KG1 (cell line): Measurements from ENCODE around the gene NTN3.
"Not testable (repeated sequence)": the region's sequence is repeated elsewhere in the genome, so short reads cannot be mapped to it uniquely, and the experiment has no call there.

Source experiments
- DNase-seq: peaks from one replicate; lab custom pipeline; 2025; lab: John Stamatoyannopoulos, UW

The NTN3 gene

DNA sequence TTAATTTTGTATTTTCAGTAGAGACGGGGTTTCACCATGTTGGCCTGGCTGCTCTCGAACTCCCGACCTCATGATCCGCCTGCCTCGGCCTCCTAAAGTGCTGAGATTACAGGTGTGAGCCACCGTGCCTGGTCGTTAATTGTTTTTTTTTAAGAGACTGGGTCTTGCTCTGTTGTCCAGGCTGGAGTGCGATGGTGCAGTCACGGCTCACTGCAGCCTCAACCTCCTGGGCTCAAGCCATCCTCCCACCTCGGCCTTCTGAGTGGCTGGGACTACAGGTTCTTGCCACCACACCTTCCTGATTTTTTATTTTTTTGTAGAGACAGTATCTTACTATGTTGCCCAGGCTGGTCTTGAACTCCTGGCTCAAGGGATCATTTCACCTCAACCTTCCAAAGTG lies 8.9 kb downstream of the NTN3 start:
- DNase-seq: not testable (repeated sequence)

DNA sequence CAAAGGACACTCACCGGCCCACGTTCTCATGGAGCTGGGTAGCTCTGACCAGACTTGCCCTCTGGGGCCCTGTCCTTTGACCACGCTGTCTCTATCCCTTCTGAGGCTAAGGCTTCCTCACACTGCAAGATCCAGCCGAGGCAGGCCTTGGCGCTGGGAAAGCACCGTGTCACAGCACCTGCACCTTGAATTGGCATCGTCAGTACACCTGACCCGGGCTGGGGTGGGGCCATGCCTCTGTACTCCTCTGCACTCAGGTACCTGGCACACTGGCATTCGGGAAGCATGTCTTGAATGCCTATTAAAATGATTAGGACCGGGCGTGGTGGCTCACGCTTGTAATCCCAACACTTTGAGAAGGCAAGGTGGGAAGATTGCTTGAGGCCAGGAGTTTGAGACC lies 9.9 kb downstream of the NTN3 start:
- no peak for DNase-seq

DNA sequence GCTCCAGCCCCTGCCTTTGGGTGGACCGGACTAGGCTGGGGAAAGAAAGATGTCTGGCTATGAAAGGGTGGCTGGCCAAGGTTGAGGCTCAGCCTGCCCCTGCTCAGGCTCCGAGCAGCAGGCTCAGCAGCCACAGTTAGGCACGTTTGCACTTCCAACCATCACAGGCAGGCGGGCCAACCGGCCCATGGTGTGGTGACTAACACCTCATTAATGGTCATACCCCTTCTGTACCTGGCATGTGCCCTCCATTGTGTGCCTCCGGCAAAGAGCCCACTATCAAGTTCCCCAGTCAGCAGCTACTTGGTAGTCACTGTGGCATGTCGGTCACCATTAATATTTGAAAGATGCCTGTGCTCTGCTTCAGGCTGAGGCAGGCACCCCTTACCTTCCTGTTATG lies 10.6 kb downstream of the NTN3 start:
- DNase-seq: no peak

DNA sequence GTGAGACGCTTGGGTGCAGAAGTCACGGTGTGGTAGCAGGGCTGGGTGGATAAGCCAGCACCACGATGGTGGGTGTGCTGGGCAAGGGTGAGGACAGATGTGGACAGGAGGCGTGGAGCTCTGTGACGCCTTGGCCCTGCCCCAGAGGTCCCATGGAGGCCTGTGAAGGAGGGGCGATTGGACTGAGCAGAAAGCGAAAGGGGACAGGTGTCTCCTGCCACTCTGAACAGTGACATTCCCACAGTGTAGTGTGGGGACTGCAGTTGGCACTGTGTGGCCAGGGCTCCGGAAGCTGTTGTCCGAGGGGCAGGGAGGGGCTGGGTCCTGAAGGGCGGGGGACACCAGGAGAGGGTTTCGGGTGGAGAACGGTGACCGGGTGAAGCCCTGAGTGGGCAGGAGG lies 11.2 kb downstream of the NTN3 start:
- no peak for DNase-seq

DNA sequence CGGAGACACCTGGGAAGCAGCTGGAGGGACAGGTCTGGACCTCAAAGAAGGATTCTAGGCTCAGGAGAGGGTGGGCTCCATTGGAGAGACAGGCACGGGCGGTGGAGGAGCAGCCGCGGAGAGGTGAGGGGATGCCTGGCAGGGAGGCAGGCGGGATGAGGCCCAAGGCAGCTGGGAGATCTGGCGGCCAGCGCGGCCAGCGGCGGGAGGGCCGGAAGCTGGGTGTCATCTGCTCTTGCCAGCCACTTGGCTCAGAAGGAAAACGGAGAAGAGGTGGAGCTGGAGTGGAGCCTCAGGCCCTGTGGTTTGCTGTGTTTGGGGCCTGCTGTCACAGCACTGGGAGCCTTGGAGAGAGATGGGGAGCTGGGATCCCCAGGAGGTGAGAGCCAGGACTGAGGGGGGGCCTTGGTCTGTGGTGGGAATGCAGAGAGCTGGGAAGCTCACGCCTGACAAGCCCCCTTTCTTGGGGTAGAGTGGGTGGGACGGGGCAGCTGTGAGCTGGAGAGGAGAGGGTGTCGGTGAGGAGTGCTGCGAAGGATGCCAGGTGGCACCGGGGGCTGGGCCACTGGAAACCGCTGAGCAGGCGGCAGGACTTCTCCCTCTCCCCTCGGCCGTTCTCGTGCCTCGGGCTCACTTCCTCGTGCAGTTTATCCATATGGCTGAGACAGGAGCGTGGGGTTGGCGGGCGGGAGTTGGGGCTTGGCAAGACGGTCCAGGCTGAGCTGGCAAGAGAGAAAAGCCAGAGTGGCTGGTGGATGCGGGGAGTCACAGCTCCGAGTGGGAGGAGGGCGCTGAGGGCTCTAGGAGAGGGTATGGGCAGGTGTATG lies 11.8 kb downstream of the NTN3 start:
- no peak for DNase-seq

DNA sequence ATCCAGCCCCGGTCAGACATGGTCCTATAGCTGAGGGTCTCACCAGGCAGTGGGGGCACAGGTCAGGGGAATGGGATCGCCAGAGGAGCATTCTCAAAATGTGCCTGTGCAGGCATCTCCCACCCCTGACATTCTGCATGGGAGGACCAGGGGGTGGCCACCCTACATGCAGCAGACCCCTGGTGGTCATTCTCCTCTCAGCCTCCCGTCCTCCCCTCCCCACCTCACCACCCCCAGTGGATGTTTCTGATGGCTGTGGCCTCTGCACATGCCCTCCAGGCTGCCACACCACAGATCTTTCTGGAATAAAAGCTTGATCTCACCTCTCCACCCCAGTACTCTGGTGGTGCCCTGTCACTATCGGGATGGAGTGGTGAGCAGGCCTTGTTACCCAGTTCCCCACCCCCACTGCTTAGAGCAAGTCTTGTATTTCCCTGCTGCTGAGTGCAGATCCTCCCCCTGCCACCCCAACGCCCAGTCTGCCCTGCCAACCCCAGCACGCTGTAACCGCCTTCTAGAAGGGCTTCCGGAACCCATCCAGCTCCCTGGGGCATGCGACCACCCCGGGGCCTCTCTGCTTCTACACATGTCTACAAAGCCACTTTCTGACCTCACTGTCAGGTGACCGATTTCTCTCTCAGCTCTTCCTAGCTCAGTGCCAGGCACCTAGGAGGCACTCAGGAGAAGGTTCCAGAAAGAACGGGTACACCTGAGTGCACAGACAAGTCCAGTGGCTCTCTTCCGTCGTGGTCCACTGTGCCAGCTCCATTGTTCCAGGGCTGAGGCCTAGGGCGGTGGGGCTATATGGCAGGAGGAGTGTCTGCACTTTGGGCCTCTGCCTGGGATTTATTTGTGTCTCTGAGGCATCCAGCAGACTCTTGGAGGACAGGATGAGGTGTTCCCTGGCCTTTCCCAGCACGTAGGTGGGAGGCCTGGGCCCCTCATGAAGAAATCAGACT lies 13.1 kb downstream of the NTN3 start:
- no peak for DNase-seq

DNA sequence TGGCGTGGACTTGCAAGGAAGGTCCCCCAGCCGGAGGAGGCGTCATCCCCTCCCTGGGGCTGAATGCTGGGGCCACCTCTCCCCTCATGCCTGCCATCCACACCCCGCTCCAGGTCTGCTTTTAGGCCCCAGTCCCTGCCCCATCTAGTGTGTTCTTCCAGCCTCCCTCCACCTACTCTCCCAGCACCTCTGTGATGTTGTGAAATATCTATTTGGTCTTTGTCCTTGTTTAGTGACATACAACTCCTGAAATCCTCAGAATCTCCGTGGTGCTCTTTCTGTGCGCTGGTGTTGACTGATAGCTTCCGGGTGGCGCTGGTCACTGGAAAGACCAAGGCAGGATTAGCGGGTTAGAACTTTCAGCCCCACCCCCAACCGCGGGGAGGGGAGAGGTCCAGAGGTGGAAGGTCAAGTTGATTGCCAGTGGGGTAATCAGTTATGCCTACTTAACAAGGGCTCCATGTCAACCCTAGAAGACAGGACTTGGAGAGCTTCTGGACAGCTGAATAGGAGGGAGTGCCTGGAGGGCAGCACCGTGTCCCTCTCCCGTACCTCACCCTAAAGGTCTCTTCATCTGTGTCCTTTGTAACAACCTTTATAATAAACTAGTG lies 13.9 kb downstream of the NTN3 start:
- no peak for DNase-seq

DNA sequence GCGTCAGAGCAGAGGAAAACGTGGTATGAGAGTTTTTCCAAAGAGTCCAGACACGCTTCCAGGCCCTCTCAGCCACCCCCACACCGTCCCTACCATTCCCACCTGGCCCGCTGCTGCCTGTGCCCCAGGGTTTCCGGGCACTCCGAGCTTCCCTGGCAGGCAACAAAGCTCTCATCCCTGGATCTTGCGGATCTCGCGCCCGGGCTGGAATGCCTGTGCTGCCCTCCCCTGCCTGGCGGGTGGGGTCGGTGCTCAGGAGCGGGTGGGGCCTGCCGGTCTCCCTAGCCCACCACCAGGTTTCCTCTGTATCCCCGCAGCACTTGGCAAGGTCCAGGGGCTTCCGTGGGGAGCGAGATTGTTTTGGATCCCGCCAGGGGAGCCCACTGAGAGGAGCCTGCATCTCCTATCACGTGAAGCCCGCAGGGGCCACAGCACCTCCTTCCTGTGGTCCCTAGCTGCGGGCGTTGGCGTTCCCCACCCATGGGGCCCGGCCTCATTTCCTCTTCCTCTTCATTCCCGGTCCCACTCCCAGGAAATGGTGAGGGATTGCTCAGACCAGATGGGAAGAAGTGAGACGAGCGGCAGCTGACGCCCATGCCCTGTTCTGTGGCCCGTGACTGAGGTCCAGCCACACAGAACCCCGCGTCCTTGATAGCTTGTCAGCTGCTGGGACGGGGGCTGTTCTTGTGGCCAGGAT lies 14.9 kb downstream of the NTN3 start:
- no peak for DNase-seq

DNA sequence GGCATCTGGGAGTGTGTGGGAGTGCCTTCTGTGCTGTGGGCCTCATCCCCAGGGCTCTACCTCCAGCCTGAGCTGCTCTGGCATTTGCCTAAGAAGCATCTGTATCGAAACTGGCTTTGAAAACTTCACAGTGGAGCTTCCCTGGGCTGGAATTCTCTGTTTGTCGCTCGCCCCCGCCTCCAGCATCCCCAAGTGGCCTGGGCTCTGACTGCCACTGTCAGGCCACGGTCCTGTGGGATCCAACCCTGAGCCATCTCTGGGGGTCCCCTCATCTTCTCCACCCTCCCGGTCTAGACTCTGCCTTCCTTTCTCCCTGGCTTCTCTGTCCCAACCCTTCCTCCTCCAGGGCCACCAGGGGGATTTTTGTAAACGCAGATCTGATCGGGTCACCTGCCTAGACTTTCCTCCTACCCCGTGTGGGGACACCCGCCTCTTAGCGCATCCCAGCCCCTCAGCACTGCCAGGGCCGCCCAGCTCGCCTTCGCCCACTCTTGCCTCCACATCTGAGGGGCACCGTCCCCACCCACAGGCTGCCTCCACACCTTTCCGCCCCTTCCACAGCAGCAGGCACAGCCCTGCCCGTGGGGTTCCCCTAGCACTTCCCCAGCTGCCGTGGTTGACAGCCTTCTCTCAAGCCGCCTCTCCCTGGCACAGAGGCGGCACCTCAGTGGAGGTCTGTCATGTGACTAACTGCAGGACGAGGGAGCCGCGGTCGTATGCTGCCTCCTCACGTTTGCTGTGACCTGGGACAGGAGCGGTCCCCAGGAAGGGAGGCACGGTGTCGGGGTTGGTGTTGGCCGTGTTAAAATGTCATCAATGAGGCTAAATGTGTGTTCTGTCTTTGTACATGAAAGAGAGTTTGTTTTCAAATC lies 15.8 kb downstream of the NTN3 start:
- no peak for DNase-seq

DNA sequence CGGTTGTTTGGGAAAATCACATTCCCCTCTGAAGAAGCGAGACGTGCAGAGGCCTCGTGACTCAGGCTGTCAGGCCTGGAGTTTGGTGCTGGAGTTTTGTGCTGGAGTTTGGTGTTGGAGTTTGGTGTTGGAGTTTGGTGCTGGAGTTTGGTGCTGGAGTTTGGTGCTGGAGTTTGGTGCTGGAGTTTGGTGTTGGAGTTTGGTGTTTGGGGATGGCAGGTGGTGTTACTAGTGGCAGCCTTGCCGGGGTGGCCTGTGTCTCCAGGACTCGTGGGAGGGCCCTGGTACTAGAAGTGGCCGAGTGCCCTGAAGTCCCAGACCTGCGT lies 16.4 kb downstream of the NTN3 start:
- DNase-seq: no peak

DNA sequence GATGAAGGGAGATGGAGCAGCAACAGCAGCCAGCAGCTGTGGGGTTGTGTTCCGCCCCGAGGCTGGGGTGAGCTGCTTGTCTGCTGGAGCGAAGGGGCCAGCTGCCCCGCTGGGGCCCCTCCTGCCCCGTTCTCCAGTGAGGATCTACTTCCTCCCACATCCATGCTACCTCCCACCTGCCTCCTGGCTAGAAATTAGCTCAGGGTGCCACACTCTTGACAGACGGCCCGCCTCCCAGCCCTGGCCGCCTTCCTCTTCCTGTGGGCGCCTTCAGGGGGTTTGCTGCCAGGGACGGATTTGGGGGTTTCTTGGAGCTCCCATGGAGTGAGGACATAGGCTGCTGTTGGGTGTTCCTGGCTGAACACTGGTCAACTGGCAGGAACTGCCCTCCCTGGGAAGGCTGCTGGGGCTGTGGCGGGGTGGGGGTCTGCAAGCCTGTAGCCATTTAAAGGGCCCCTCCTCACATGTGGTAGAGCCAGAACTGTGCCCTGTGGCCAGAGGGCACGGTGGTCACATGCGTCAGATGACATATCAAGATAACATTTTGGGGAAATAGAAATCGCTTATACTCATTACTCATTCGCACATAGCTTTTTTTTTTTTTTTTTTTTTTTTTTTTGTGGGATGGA lies 16.9 kb downstream of the NTN3 start:
- DNase-seq: no peak

DNA sequence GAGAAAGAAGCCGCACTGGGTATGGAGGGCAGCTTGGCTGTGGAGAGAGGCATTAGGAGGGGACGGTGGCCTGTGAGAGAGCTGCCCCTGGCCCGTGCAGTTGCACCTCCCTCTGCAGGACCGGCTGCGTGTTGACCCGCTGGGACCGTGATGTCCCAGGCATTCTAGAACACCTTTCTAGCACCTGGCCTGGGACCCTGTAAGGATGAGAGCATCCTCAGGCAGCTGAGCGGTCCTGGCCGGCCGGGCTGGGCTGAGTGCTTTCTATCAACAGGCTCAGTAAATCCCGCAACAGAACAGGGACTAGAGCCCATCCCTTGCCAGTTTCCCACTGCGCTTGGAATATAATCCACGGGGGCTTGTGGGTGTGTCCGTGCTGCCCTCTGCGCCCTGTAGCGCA lies 18.5 kb downstream of the NTN3 start:
- DNase-seq: no peak

DNA sequence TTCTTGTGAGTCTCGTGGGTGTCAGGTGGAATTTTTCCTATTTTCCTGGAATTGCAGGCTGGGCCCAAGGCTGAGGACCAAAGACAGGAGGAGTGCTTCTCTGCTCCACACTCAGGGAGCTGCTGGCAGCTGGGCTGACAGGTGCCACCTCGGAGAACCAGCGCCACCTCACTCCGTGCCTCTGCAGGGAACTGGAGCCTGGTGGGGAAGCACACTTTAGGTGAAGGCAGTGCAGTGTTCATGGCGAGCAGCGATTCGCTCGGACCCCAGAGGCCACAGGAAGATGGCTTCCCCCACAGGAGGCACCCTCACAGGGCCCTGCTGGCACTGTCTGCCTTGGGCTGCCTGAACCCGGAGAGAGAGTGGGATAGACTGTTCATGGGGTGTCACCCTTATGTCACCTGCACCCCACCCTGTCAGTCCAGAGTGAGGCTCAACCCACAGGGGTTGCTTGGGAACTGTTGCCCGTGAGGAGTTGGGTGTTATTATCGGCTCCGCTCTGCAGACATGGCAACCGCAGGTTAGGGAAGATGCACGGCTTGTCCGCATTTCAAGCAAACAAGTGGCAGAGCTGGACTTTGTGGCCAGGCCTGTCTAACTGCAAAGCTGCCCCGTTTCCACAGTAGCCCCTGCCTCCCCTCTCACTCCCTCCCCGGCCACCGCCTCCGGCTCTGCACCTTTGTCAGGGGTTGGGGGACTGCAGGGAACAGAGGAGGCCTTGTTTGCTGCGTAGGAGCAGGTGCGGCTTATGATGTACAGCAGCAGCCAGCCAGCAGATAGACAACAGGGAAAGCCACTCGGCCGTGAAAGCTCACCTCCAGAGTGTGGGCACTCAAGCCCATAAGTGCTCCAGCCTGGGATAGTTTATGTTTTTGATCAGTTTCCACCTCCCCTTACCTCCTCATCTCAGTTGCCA lies 19.4 kb downstream of the NTN3 start:
- no peak for DNase-seq

DNA sequence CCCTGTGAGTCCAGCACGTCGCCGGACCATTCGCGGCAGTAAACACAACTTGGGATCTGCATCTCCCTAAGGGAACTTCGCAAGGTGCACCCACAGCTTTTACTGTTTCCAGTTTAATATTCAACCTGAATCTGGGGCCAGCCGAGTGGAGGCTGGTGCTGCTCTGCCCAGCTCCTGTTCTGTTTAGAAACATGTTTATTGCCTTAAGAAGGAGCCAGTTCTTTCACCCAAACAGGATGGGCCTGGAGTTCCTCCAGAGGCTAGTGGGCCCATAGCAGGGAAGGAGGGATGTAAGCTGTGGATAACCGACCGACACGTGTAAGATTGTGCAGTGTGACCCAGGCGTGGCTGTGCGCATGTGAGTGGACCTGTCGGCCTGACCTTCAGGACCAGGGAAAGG lies 21.2 kb downstream of the NTN3 start:
- no peak for DNase-seq

DNA sequence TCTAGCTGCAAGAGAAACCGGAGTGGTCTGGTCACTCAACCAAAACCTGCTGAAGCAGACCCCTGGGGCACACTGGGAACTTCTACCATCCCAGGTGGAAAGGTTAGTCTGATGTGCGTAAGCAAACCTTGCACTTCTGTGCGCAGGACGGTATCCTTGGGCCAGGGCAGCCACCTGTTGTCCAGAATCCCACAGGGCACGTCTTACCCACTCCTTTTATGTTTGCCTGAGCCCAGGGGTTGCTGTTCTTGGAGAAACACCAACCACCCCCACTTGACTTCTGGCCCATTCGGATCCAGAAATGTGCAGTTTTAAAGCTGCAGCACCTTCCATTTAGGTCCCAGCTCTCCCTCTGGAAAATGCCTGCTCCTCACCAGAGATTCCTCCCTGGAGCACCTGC lies 22.5 kb downstream of the NTN3 start:
- DNase-seq: no peak

DNA sequence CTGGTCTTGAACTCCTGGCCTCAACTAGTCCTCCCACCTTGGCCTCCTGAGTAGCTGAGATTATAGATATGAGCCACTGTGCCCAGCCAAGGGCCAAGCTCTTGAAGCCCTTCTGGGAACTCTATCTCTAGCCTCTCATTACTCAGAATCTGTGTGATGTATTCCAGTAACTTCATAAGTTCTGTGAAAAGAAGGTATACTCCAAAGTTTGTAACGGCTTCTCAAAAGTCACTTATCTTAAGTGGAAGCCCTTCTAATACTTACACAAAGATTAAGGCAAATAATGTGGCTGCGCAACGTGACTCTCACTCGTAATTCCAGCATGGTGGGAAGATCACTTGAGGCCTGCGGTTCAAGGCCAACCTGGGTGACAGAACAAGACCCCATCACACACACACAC lies 23.5 kb downstream of the NTN3 start:
- DNase-seq: no peak

DNA sequence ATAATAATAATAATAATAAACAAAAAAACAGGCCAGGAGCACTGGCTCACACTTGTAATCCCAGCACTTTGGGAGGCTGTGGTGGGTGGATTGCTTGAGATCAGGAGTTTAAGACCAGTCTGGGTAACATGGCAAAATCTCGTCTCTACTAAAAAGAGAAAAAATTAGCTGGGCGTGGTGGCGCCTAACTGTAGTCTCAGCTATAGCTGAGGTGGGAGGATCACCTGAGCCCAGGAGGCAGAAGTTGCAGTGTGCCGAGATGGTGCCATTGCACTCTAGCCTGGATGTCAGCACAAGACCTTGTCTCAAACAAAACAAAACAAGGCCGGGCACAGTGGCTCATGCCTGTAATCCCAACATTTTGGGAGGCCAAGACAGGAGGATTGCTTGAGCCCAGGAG lies 23.9 kb downstream of the NTN3 start:
- no peak for DNase-seq

DNA sequence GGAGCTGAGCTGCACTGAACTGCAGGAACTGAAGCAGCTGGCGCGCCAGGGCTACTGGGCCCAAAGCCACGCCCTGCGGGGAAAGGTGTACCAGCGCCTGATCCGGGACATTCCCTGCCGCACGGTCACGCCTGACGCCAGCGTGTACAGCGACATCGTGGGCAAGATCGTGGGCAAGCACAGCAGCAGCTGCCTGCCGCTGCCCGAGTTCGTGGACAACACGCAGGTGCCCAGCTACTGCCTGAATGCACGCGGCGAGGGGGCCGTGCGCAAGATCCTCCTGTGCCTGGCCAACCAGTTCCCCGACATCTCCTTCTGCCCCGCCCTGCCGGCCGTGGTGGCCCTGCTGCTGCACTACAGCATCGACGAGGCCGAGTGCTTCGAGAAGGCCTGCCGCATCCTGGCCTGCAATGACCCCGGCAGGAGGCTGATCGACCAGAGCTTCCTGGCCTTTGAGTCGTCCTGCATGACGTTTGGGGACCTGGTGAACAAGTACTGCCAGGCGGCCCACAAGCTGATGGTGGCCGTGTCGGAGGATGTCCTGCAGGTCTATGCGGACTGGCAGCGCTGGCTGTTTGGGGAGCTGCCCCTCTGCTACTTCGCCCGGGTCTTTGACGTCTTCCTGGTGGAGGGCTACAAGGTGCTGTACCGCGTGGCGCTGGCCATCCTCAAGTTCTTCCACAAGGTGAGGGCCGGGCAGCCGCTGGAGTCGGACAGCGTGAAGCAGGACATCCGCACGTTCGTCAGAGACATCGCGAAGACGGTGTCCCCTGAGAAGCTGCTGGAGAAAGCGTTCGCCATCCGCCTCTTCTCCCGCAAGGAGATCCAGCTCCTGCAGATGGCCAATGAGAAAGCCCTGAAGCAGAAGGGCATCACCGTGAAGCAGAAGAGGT lies 25.4 kb downstream of the NTN3 start:
- no peak for DNase-seq
